ENCODE measurements around the gene MSH5.

Gene MSH5

DNA sequence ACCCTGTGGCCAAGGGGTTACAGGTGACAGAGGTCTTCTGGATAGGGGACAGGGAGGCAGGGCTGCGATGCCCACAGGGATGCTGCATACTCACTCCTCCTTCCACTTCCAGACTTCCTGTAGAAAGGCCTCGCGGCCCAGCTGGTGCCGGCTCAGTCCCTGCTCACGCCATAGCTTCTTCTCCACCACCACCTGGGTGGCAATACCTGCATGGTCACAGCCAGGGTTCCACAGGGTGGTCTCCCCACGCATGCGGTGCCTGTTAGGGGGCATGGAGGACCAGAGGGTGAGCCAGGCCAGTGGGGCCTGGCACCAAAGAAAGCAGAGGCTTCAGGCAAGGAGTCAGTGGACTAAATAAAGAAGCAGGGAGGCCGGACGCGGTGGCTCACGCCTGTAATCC lies 45.7 kb downstream of the MSH5 start:
- Histone ChIP-seq H2AFZ (ENCODE audit: low read length) (no peak overlapping the region), H3K9ac (ENCODE audit: low read depth, low read length, poor library complexity, severe bottlenecking) (no peak overlapping the region), H4K20me1 (ENCODE audit: insufficient read depth, low read length, poor library complexity, severe bottlenecking) (no peaks in the 10 kb centered on the region)

DNA sequence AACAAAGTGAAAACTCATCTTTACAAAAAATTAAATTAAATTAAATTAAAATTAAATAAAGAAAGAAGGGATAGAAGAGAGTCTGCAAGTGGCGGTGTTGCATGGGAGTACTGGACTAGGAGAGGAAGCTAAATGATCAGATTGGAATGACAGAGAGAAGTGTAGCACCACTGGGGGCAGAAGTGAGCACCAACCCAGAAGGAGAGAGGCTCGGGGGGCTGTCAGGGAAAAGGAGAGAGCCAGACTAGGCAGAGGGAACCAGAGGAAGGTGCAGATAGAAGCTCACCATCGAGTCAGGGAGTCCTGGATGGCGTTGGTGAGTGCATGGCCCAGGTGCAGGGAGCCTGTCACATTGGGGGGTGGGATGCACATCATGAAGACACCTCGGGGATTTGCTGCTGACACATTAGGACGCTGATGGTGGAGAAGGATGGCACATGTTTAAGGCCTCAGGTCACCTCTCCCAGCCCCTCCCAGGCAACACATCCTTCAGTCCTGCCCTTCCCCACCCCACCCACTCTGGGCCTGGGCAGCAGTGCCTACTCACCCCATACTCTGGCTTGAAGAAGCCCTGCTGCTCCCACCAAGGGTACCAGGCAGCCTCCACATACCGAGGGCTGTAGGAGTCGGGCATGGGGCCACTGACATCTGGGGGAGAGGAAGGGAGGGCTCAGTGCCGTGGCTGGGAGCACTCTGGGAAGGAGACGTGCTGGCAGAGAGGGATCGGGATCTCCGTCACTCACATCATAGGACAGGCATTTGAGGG lies 51.7 kb downstream of the MSH5 start:
- Histone ChIP-seq H3K4me1 (ENCODE audit: insufficient read depth, low read length, poor library complexity, severe bottlenecking) (peaks cover 30% of the 10 kb centered on the region), H3K27me3 (ENCODE audit: insufficient read depth, low read length, poor library complexity, severe bottlenecking) (peaks cover 7% of the 10 kb centered on the region), H3K79me2 (ENCODE audit: insufficient read depth, low read length) (peaks cover 42% of the 10 kb centered on the region), H3K9me3 (ENCODE audit: insufficient read depth, low read depth, low read length) (no peaks in the 10 kb centered on the region), H3F3A (ENCODE audit: low read depth) (no peaks in the 10 kb centered on the region), H3K9ac (ENCODE audit: low read depth, low read length, poor library complexity, severe bottlenecking) (no peak overlapping the region), H3K36me3 (ENCODE audit: insufficient read depth, low read length) (peaks cover 8% of the 10 kb centered on the region), H3K4me3 (ENCODE audit: low read length, poor library complexity, severe bottlenecking) (no peak overlapping the region), H4K20me1 (ENCODE audit: insufficient read depth, low read length, poor library complexity, severe bottlenecking) (peaks cover 19% of the 10 kb centered on the region), H3K4me2 (ENCODE audit: low read depth, low read length, poor library complexity, severe bottlenecking) (peak overlapping the region; percentile 11), H3K9me2 (replicated peaks; ENCODE audit: low read depth, low read length) (no peaks in the 10 kb centered on the region), H2AFZ (ENCODE audit: low read length) (no peak overlapping the region)
- no peak for TF ChIP-seq EZH2phosphoT487 (IDR thresholded peaks at IDR 0.05; ENCODE audit: borderline replicate concordance)
- TF ChIP-seq, protein P1, sequence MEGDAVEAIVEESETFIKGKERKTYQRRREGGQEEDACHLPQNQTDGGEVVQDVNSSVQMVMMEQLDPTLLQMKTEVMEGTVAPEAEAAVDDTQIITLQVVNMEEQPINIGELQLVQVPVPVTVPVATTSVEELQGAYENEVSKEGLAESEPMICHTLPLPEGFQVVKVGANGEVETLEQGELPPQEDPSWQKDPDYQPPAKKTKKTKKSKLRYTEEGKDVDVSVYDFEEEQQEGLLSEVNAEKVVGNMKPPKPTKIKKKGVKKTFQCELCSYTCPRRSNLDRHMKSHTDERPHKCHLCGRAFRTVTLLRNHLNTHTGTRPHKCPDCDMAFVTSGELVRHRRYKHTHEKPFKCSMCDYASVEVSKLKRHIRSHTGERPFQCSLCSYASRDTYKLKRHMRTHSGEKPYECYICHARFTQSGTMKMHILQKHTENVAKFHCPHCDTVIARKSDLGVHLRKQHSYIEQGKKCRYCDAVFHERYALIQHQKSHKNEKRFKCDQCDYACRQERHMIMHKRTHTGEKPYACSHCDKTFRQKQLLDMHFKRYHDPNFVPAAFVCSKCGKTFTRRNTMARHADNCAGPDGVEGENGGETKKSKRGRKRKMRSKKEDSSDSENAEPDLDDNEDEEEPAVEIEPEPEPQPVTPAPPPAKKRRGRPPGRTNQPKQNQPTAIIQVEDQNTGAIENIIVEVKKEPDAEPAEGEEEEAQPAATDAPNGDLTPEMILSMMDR (conservative IDR thresholded peaks at IDR 0.05; ENCODE audit: low read length) = peak; percentile 68

More for the DNA sequence above, 45.7 kb downstream of the MSH5 start:
- H3K36me3 ChIP-seq (ENCODE audit: insufficient read depth, low read length) = peaks cover 46% of the 10 kb centered on the region
- H3K4me2 ChIP-seq (ENCODE audit: low read depth, low read length, poor library complexity, severe bottlenecking) = no peak overlapping the region
- no peaks in the 10 kb centered on the region for H3K27me3 ChIP-seq (ENCODE audit: insufficient read depth, low read length, poor library complexity, severe bottlenecking)
- H3K9me3 ChIP-seq (ENCODE audit: insufficient read depth, low read depth, low read length) = no peaks in the 10 kb centered on the region
- H3K9me2 ChIP-seq (replicated peaks; ENCODE audit: low read depth, low read length) = no peaks in the 10 kb centered on the region
- no peaks in the 10 kb centered on the region for H3K4me1 ChIP-seq (ENCODE audit: insufficient read depth, low read length, poor library complexity, severe bottlenecking)
- no peaks in the 10 kb centered on the region for H3F3A ChIP-seq (ENCODE audit: low read depth)
- no peaks in the 10 kb centered on the region; the same call in 1 of the 2 replicates for H3K79me2 ChIP-seq (ENCODE audit: insufficient read depth, low read length)
- H3K4me3 ChIP-seq (ENCODE audit: low read length, poor library complexity, severe bottlenecking) = no peak overlapping the region
- no peak for TF ChIP-seq EZH2phosphoT487 (IDR thresholded peaks at IDR 0.05; ENCODE audit: borderline replicate concordance)
- TF ChIP-seq, protein P1 (conservative IDR thresholded peaks at IDR 0.05; ENCODE audit: low read length) = no peak

DNA sequence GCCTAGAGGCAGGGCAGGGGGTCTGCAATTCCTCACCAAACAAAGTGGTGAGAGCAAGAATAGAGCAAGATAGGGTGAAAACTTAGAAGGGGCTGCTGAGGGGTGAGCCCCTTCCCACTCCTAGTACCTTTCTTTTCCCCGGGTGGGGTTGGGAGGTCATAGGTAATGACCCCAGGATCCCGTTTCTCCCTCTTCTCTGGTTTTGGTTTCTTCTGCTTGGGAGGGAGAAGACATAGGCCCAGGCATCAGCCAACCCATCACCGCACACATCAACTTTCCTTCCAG lies 52.2 kb downstream of the MSH5 start:
- Histone ChIP-seq H3K9me3 (ENCODE audit: insufficient read depth, low read depth, low read length) (no peaks in the 10 kb centered on the region), H3F3A (ENCODE audit: low read depth) (peaks cover 4% of the 10 kb centered on the region; the same call in 1 of the 2 replicates), H3K4me3 (ENCODE audit: low read length, poor library complexity, severe bottlenecking) (peak overlapping the region; percentile 100), H3K4me2 (ENCODE audit: low read depth, low read length, poor library complexity, severe bottlenecking) (peak overlapping the region; percentile 11), H4K20me1 (ENCODE audit: insufficient read depth, low read length, poor library complexity, severe bottlenecking) (peaks cover 19% of the 10 kb centered on the region), H3K4me1 (ENCODE audit: insufficient read depth, low read length, poor library complexity, severe bottlenecking) (peaks cover 34% of the 10 kb centered on the region), H2AFZ (ENCODE audit: low read length) (no peak overlapping the region), H3K27me3 (ENCODE audit: insufficient read depth, low read length, poor library complexity, severe bottlenecking) (peaks cover 7% of the 10 kb centered on the region), H3K9me2 (replicated peaks; ENCODE audit: low read depth, low read length) (no peaks in the 10 kb centered on the region), H3K79me2 (ENCODE audit: insufficient read depth, low read length) (peaks cover 42% of the 10 kb centered on the region), H3K9ac (ENCODE audit: low read depth, low read length, poor library complexity, severe bottlenecking) (peak overlapping the region; percentile 96), H3K36me3 (ENCODE audit: insufficient read depth, low read length) (peaks cover 8% of the 10 kb centered on the region)
- no peak for TF ChIP-seq EZH2phosphoT487 (IDR thresholded peaks at IDR 0.05; ENCODE audit: borderline replicate concordance)
- TF ChIP-seq, protein P1 (conservative IDR thresholded peaks at IDR 0.05; ENCODE audit: low read length) = no peak

Measured in Loucy (cell line).